ENCODE data around the gene C1QTNF12.

C1QTNF12 gene

DNA sequence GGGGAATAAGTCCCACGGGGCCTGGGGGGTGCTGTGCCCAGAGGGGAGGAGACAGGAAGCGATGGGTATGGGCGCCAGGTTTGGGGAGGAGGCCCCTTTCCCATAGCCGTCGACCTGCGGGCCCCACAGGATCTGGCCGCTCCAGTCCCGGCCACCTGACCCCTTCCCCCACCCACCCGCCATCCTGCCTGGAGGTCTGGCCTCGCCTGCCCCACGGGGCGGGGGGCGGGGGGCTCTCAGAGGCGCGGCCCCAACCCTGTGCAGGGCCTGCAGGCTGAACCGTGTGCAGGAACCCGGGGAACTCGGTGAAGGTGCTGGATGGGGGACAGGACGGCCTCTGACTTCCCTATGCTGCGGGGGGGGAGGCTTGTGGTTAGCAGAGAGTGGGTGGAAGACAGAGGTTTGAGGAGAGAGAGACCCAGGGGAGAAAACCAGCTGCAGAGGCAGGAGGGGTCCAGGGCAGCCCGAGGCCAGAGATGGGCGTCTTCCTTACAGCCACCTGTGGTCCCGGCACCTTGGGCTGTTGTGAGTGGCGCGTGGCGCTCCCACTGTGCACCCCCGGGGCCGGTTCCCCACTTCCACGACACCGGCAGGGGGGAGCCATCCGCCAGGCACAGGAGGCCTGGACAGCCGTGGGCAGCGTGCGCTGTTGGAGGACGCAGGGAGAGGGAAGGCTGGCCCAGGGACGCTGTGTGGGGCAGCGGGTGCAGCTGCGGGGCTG, 37.6 kb downstream of the C1QTNF12 start:
- DNase-seq (ENCODE audit: insufficient read length, low spot score), result no peak
- FAIRE-seq, result no peak
- TF ChIP-seq POLR2A (IDR thresholded peaks at IDR 0.05; ENCODE audit: low read depth, low read length), result no peak

DNA sequence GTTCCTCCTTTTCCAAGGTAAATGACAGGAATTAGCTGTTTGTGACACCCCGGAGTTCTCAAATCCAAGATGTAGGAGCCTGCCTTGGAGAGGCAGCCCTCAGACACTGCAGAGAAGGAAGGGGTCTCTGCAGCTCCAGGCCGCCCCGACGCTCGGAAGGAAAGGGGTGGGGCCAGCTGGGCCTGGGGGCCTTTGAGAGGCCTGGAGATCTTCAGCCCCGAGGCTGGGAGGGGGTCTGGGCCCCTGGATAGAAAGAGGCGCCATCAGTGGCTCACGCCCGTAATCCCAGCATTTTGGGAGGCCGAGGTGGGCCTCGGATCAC, 39.0 kb downstream of the C1QTNF12 start:
- no peak for TF ChIP-seq POLR2A (IDR thresholded peaks at IDR 0.05; ENCODE audit: low read depth, low read length)
- DNase-seq (ENCODE audit: insufficient read length, low spot score) (no peak), FAIRE-seq (no peak)

DNA sequence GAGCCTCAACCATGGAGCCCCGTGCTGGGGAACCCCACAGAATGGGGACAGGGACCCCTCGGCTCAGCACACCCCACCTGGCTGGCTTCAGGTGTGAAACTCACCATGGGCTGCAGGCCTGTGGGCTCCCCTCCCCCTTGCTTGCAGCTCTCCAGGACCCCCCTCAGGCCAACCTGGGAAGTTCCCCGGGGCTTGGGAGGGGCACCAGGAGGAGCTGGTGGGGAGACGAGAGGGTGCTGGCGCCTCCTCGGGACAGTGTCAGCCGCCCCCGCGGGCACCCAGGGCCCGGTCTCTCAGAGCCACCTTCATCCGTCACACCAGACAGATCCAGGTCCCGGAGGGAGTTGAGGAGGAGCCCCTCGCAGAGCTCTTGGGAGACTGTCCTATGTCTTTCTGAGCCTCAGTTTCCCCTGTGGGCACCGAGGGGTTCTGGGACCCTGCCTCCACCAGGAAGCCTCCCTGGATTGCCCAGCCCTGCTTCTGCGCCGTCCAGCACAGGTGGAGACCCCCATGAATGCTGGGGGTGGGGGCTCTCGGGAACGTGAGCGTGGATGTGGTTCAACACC, 39.5 kb downstream of the C1QTNF12 start:
- DNase-seq (ENCODE audit: insufficient read length, low spot score) (no peak), FAIRE-seq (no peak)

DNA sequence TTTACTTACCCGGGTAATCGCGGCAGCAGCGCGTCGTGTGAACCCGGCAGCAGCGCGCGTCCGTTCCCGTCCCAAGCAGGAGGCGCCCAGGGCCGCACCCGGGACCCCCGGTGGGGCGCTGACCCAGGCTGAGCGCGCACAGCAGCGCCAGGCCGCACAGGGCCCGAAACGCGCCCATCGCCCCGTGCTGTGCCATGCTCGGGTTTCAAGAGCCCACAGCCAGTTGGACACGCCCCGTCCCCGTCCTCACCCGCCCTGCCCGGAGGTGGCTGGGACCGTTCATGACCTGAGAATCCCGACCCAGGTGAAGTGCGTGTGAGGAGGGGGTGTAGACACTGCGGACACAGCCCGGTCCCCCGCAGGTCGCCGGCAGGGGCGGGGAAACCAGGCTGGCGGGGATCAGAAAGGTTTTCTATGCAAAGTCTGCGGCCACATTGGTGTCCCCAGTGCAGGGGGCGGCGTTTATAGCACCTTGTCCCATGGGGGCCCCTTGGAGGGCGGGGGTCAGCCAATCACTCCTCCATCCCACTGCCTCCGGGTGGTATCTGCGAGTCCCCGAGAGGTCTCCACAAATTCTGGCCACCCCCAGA, 40.1 kb downstream of the C1QTNF12 start, which contains the start of gene TNFRSF18:
TNFRSF18 (minus strand) TSS at position 217 of the 590 bp plus-strand sequence; CDS start at position 196, 21 bp downstream.
- DNase-seq (ENCODE audit: insufficient read length, low spot score), result no peak
- TF ChIP-seq POLR2A (IDR thresholded peaks at IDR 0.05; ENCODE audit: low read depth, low read length), result no peak
- no peak for FAIRE-seq

More for the DNA sequence above, 39.5 kb downstream of the C1QTNF12 start:
- no peak for TF ChIP-seq POLR2A (IDR thresholded peaks at IDR 0.05; ENCODE audit: low read depth, low read length)

DNA sequence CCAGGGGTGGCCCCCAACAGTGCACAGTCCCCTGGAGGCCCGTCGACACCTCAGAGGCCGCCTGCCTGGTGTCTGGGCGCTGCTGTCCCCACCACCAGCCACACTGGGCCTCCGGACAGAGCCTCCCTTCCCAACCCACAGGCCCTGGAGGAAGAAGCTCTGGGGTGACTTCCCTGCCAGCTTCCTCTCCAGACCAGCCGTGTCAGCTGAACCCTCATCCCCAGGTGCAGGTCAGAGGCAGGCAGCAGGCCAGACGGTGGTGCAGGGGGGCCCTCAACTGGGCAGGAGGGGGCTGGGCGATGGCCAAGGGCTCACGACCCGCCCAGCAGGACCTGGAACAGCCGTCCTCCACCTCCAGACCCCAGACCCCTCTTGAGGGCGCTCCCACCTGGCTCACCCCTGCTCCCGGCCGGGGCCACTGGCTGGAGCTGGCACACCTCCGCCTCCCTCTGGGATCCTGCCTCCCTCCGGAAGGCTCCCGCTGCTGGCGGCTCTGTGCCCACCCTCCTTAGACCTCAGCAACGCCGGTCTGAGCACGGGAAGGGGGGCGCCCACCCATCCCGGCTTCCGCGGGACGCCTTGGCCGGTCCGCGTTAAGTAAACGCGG, 40.6 kb downstream of the C1QTNF12 start:
- TF ChIP-seq POLR2A (IDR thresholded peaks at IDR 0.05; ENCODE audit: low read depth, low read length), result no peak
- FAIRE-seq, result no peak
- DNase-seq (ENCODE audit: insufficient read length, low spot score), result no peak

DNA sequence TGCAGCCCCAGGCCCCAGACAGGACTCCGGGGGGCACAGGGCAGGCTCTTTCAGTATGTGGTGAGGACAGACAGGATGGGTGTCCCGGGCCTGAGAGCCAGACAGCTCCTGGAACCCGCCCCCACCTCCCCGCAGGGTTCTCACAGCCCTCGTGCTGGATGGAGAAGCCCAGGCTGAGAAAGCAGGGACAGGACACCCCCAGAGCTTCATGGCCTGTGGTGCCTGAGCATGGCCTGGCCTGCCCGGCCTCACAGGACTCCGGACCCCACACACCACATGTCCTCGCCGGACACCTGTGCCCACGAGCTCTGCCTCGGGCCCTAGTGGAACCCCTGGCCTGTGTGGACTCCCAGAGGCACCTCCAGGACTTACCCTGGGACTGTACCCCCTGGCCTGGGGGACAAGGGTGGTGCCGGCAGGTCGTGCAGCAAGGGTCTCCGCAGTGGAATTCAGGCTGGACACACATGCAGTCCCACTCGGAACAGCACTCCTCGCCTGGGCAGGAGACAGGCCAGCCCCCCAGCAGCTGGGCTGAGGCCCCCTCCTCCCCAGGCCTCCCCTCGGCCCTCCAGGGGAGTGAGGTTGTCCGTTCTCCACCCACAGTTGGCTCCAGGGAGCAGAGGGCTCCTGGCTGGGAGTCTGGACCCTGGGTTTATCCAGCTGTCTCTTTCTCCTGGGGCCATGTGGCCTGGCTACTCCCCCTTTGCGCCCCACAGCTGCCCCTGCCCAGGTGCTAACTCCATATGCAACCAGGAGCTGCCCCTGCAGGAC, 41.3 kb downstream of the C1QTNF12 start:
- no peak for TF ChIP-seq POLR2A (IDR thresholded peaks at IDR 0.05; ENCODE audit: low read depth, low read length)
- FAIRE-seq (no peak), DNase-seq (ENCODE audit: insufficient read length, low spot score) (no peak)

DNA sequence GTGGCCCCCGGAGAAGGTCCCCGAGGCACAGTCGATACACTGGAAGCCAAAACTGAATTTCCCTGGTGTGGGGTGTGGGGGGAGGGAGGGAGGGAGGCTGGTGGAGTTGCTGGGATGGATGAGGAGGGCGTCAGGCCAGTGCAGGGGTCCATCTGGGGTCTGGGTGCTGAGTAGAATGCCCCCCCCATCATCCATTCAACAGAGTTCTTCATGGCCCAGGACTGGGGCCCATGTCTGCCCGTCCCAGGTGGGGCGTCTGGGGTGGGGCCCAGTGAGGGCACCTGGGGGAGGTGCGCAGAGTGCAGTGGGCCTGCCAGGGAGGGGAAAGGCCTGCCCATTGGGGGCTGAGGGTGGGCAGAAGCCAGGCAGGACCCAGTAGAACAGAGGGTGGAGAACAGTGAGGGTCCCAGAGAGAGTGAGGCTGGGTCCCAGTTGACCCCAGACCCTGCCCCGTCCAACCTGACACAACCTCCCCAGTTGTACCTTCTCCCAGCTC, 42.0 kb downstream of the C1QTNF12 start:
- TF ChIP-seq POLR2A (IDR thresholded peaks at IDR 0.05; ENCODE audit: low read depth, low read length), result no peak
- DNase-seq (ENCODE audit: insufficient read length, low spot score), result no peak
- FAIRE-seq, result no peak

DNA sequence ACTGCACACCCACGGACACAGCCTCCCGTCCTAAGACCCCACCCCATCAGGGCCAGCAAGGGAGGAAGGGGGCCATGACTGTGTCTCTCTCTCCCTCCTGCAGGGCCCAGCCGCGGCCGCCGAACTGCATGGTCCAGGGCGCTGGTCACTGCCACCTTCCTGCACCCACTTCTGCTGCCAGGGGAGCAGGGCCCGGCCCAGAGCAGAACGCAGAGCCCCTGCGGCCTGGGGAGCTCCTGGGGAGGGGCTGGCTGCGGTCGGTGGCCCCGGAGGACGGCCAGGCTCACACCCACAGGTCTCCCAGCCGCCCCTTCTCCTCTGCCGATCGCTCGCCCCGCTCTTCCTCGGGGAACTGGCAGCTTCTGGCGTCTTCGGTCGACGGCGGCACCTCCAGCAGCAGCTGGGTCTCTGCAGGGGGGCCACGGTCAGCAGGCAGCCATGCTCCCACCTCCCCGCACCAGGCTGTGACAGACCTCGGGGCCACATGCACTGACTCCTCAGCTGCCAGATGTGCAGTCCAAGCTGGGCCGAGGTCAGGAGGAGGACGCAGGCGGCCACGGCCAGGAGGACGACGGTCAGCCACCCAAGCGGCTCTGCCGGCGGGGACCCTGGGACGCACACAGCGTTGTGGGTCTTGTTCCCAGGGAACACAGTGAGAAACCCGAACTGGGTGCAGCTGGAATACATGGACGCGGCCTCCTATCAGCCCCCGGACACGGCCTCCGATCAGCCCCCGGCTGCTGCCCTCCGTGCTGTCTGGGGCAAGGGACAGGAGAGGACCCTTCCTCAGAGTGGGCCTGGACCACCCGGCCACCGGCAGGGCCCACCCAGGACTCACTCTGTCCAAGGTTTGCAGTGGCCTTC, 42.7 kb downstream of the C1QTNF12 start:
- DNase-seq (ENCODE audit: insufficient read length, low spot score) (no peak), FAIRE-seq (no peak)
- no peak for TF ChIP-seq POLR2A (IDR thresholded peaks at IDR 0.05; ENCODE audit: low read depth, low read length)

DNA sequence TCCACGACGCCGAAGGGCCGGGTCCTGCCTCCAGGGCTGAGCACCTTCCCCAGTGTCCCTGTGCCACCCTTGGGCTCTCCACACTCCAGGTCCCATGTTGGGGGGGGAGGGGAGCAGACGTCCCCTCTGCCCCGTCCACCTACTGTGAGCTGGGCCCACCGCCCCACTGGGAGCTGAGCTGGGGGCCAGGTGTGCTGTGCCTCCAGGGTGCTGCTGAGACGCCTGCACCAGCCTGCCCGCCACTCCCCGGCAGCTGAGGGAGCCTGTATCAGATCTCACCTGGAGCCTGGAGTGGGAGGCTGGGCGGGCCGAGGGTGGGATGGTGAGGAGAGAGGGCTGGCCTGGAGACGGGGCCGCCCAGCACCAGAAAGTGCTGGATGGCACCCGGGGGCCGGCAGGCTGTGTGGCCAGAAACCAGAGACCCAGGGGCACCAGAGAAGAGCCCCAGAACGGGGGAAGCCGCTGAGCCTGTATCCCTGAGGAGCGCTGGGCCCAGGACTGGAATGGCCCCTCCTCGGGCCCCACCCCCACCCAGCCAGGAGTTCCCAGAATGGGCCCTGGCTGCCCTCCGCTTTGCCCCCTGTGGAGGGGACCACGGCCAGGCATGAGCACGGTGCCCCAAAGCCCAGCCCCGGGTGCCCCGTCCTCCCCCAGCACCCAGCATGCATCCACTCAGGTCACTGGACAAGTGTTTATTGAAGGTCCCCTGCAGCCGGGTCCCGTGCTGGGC, 43.5 kb downstream of the C1QTNF12 start:
- FAIRE-seq (no peak), DNase-seq (ENCODE audit: insufficient read length, low spot score) (no peak)
- TF ChIP-seq POLR2A (IDR thresholded peaks at IDR 0.05; ENCODE audit: low read depth, low read length), result no peak

DNA sequence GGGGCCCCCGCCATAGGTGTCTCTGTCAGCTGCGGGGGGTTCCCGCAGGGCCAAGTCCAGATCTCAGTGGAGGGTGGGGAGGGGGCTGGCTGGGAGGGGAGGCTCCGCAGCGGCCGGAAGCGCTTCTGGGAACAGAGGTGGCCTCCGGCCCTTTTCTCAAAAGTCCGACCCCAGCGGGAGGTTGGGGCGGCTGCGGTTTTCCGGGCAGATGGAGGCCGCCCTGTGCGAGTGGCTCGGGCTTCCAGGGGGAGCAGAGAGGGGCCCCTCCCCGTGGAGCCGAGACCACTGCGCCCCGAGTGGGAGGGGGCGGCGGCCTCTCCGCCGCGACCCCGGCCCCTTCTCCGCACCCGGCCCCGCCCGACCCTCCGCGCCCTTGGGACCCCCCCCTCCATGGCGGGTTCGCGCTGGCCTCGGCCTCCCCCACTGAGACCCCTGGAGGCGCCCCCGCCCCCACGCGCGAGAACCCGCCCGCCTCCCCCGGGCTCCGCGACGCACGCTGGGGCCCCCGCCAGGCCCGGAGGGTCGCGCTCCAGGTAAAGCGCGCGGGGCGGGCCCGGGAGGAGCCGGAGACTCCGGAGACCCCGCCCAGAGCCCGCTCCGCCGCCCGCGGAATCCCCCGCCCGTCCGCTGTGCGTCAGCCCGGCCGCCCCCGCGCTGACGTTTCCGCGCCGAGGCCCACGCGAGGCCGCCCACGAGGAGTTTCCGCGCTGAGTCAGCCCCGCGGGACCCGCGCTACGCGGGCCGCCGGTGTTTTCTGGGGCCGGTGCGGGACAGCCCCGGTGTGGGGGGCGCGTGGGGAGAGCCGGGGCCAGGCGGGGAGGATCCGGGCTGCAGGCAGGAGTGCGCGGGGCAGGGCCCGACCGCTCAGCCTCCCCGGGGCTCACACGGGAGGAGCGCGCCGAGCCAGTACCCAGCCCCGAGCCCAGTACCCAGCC, 45.4 kb downstream of the C1QTNF12 start:
- FAIRE-seq, result no peak
- peak; percentile 69 for DNase-seq (ENCODE audit: insufficient read length, low spot score)

More for the DNA sequence above, 45.4 kb downstream of the C1QTNF12 start:
- TF ChIP-seq POLR2A (IDR thresholded peaks at IDR 0.05; ENCODE audit: low read depth, low read length), result no peak

Measured in H54 (cell line).